HG03432 (cell line): ENCODE data around the gene UBAP2L.
"Not testable (repeated sequence)": the region's sequence is repeated elsewhere in the genome, so short reads cannot be mapped to it uniquely, and the experiment has no call there.

Source experiments
- ATAC-seq: cut with Tn5 transposase; IDR thresholded peaks from one replicate; pipeline ENCODE4 v1.9.1; 2021; ENCODE audit warnings: mild to moderate bottlenecking, moderate library complexity; ENCODE audit not compliant: unreplicated experiment

Gene UBAP2L

DNA sequence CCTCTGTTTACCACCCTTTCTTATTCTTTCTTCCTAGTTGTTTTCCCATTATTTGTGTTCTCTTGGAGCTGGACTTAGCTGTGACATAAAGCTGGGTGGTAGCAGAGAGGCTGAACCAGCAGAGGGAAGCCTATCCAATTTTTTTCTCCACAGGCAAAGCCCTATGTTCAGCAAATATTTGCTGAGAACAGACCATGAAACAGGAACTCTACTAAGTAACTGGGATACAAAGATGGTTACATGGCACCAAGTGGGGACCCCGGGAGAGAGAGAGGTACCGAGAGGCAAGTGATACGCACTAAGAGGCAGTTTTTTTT lies 21.2 kb upstream of the UBAP2L start:
- no peak for ATAC-seq

GRCh38 chr1:154205778-154206177 lies 15.0 kb upstream of the UBAP2L start:
- not testable (repeated sequence) for ATAC-seq

DNA sequence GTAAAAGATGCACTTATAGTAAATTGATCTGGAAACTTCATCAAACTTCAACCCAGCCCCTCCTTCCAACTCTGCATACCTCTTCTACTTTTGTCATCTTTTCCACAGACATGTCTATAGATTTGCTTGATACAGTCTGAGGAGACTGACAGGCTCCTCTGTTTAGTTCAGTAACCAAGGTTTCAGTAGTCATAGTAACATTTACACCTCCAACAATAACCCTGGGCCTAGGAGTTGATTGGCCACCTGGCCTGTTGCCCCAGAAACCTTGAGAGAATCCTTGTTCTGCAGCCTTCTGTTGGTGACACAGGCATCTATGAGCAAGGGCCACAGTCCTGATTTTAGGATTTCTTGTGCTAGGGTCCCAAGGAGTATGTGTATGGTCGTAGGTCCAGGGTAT lies 14.6 kb upstream of the UBAP2L start, which contains the start of gene CFAP141:
Gene CFAP141 (minus strand): TSS at position 138 of the 400 bp plus-strand sequence. CDS start 26 bp downstream, at position 112.
- no peak for ATAC-seq

DNA sequence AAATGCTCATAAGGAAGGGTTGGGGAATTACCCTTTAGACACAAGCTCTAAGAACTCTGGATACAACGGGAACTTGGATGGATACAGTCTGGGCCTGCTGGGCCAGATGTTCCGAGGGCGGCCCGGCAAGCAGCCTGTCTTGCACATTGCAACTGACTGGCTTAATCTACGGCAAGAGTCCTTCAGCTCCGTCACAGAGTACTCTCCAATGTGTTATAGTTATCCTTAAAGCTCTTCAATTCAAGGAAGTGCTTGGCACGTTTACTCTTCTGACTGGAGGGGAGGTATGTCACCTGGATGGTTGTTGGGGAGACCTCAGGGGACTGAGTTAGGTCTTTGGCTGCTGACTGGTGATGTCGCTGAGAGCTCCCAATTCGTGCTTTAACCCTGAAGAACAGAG lies 13.5 kb upstream of the UBAP2L start:
- ATAC-seq = no peak

DNA sequence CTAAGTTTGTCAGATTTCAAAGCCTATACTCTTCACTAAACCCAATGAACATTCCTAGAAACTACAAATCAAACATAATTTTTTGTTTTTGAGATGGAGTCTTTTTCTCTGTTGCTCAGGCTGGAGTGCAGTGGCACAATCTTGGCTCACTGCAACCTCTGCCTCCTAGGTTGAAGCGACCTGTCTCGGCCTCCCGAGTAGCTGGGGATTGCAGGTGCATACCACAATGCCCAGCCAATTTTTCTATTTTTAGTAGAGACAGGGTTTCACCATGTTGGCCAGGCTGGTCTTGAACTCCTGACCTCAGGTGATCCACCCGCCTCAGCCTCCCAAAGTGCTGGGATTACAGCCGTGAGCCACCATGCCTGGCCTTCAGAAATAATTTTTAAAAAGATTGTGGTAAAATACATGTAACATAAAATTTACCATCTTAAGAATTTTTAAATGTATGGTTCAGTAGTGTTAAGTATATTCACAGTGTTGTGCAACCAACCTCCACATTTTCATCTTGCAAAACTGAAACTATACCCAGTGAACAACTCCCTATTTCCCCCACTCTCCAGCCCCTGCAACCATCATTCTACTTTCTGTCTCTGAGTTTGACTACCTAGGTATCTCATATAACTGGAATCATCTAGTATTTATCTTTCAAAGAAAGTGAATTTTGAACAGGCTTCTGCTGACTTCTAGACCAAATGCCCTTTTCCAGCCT lies 11.9 kb upstream of the UBAP2L start:
- ATAC-seq = no peak

DNA sequence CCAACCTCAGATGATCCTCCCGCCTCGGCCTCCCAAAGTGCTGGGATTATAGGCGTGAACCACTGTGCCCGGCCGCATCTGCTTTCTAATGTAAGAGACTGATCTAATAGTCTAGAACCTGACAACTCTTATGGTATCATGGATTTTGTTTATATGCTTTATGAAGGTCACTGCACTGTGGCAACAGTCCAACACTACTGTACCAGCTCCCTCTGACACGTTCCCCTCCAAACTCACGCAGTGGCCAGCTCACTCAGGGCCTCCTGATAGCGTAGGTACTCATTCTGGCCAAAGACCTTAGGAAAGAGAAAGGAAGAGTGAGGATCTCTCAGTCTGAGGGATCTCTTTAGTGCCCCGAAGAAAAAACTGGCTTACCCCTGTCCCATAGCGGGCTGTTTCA lies 8.7 kb upstream of the UBAP2L start:
- ATAC-seq = no peak

DNA sequence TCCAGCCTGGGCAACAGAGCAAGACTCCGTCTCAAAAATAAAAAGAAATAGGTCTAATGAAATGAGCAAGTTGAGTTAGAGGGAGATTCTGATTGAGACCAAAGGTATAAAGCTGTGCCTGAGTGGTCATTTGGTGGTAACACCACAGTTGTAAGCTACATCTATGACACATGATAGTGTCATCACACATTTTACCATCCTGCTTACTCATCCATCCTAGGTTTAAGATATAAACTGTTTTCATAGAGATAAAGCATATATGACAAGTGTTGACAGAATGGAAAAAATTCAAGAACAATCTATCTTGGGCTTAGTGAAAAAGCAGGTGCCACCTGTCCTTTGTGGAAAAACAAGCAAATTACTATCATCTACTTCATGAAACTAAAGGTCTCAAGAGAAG lies 7.5 kb upstream of the UBAP2L start:
- no peak for ATAC-seq

DNA sequence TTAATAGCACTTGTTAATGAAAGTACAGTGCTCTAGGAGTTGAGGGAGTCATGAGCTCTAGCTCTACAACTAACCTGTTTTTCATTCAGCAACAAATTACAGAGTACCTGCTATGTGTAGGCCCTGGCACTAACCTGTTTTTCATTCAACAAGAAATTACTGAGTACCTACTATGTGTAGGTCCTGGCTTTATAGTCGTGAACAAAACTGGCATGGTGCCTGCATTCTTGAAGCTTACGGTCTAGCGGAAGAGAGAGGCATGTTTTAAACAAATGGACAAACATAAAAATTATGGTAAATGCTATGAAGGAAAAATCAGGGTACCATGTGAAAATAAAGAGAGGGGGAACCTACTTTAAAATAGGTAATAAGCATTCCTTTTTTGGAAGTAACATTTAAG lies 2.2 kb upstream of the UBAP2L start:
- ATAC-seq = no peak

GRCh38 chr1:154219541-154219940 lies 1.2 kb upstream of the UBAP2L start:
- ATAC-seq = no peak

DNA sequence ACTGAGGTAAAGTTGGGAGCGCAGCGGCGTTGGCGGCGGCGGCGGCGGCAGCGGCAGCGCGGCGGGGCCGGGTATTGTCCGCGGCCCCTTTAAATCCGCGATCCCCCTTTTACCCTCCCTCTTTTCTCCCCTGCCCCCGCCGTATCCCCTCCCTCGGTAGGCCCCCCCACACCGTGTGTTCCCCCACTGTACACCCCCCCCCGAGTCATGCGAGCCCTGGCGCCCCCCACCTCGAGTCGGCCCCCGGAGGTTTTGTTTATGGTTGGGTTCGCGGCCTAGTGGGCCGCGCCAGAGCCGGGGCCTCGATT lies 169 bp downstream of the UBAP2L start:
- no peak for ATAC-seq

- peak; percentile 24 for ATAC-seq
Measured at GRCh38 chr1:154221278-154222001, 685 bp downstream of the UBAP2L start.

DNA sequence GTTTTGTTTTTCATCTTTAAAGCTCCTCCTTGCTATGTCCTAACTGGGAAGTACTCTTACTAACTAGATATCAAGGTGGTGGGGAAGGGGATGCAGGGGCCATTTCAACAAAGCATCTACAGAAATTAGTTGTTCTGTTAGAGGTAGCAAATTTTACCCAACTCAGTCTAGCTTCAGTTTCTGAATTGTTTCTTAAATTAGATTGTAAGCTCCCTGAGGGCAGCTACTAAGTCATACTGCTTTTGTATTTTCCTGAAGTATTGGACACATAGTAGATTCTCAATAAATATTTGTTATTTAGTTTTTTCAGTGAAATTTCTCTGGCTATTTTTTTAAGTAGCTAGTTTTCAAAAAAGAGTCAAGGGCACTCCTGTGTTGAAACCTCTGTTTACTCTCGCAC lies 1.8 kb downstream of the UBAP2L start:
- ATAC-seq = no peak

GRCh38 chr1:154222918-154223317 lies 2.2 kb downstream of the UBAP2L start:
- ATAC-seq = no peak

DNA sequence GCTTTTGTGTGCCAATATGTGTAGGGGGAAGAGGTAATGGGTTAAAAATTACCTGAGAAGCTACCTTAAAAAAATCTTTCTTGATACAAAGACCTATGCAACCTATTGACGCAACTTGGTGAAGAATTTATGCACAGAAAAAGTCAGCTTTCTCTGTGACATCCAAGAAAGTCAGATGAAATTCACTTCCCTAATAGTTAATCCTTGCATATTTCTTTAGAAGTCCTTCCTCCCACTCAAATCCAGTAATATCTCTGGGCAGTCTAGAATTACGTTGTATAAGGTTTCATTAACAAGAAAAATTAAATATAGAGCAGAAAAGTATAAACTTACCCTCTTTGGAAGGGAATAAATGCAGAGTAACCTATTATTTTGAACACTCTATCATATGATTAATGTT lies 2.9 kb downstream of the UBAP2L start:
- ATAC-seq = no peak

- ATAC-seq = no peak
Measured at GRCh38 chr1:154225370-154225769, 4.6 kb downstream of the UBAP2L start.

DNA sequence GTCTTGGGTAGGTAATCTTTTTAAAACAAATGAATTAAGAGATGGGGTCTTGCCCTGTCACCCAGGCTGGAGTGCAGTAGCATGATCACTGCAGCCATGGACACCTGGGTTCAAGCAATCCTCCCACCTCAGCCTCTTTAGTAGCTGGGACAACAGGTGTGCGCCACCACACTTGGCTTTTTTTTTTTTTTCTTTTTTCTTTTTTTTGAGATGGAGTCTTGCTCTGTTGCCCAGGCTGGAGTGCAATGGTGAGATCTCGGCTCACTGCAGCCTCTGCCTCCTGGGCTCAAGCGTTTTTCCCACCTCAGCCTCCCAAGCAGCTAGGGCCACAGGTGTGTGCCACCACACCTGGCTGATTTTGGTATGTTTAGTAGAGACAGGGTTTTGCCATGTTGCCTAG lies 10.4 kb downstream of the UBAP2L start:
- ATAC-seq = not testable (repeated sequence)

DNA sequence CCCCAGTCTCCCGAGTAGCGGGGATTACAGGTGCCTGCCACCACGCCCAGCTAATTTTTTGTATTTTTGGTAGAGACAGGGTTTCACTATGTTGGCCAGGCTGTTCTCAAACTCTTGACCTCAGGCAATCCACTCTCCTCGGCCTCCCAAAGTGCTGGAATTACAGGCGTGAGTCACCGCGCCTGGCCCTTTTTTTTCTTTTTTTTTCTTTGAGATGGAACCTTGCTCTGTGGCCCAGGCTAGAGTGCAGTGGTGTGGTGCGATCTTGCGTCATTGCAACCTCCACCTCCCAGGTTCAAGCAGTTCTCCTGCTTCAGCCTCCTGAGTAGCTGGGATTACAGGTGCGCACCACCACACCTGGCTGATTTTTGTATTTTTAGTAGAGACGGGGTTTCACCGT lies 12.4 kb downstream of the UBAP2L start:
- ATAC-seq = not testable (repeated sequence)

DNA sequence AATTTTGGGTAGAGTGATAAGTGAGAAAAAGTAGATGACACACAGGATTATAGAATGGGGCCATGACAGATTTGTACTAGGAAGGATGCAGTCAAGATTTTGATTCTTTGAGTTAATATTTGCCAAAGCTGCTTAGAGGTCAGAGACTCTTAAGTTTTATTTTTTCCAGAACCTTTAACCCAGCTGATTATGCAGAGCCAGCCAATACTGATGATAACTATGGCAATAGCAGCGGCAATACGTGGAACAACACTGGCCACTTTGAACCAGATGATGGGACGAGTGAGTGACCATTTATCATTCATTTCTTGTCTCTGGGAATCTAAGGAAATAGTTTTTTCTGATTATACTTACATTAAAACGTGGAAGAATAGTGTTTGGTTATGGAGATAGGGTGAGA lies 16.1 kb downstream of the UBAP2L start:
- ATAC-seq = no peak

GRCh38 chr1:154237435-154237834 lies 16.7 kb downstream of the UBAP2L start:
- no peak for ATAC-seq

GRCh38 chr1:154237880-154238506 lies 17.2 kb downstream of the UBAP2L start:
- ATAC-seq = no peak

DNA sequence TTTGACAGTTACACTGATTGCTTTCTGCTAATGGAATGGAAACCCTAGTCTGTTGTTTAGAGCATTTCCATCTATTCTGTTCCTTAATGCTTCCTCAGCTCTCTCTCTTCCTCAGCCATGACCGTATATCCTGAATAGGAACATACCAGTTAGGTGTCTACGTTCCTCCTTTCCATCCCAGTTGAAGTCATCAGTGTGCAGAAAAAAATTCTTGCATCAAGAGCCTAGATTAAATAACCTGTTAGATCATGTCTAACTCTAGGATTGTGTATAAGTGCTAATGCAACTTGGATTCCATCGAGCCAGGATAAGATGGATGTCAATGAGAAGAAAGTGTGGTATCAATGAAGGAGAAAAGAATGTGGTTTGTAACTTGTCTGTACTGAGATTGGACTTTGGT lies 18.7 kb downstream of the UBAP2L start:
- no peak for ATAC-seq

DNA sequence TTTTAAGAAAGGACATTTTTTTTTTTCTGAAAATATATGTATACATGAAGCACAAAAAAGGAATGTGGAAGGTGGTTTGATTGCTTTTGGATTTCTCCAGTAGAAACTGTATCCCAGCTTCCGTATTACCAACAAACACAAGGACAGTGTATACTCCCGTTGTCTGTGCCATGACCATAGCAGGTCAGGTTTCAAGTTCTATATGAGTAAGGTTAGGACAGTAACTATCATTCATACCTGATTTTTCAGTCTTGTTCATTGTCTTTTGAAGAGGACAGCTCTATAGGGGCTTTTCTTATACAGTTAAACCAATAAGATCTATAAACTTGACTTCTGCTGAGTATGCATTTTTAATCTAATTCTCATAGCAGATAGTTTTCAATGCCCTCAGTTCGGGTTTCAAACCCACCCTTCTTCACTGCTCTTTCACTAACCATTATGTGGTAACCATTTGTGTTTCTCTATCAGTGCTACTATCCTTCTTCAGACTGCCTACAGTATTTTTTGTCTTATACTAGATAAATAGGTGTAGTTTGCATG lies 19.6 kb downstream of the UBAP2L start:
- ATAC-seq = no peak
